ENCODE measurements around the gene POLA1. TPM values are rescaled to one million over a fixed set of nuclear protein-coding genes. Genes with fewer than 3 reads are reported as not detected.

Gene POLA1
- total and polyA plus RNA-seq, 7 donors, result 1.8 to 15.0 (median 11.4) TPM

DNA sequence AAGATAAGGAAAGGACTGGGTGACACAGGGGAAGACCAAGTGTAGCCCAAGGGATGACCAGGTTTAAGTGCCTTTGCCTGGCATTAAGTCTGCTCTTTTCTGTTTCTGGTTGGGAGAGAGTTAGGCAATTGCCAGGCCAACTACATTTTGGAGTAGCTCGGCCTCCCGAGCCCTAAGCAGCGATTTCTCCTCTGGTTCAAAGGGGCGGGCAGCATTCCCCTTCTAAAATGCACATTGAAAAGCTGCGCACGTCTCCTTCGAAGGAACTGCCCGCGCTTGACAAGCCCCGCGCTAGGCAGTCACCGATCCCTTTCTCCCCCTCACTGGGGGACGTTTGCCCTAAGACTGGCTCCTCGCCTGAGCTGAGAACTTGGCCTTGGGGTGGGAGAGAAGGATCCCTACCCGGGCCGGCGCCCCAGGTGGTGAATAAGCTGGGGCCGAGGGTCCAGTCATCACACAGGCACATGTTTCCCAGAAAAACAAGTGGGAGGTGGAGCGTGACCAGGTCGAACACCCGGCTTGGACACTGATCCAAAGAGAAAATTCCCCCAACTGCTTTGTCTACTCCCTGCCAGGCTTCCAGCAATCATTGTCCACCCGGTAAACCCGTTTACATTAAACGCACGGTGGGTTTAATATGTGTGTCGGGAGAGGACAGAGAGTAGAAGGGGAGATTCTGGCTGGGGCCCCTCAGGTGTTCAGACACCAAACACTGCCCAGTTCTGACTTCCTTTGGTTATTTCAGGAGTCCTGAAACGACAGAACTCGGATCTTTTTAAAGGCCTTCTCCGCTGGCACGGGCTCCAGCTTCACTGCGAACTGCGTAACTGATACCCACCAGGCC lies 318.1 kb downstream of the POLA1 start:
- DNase-seq, result no peak
- WGBS, 2 donors, result 6 to 8% methylated on average over 32 of the region's 32 CpGs
- H3K4me1 ChIP-seq, result peaks cover 0 to 21% (median 16%) of the 10 kb centered on the region in 4 donors
- intact Hi-C loops (cut with DNase I), result no loop called here
- H3K27me3 ChIP-seq, result peaks cover 82 to 97% (median 85%) of the 10 kb centered on the region in 3 donors
- H3K36me3 ChIP-seq, result no peaks in the 10 kb centered on the region
- no peak overlapping the region for H3K27ac ChIP-seq
- no peak for TF ChIP-seq POLR2A (IDR thresholded peaks at IDR 0.05)
- no peak for TF ChIP-seq EP300 (IDR thresholded peaks at IDR 0.05)
- TF ChIP-seq, protein P1, sequence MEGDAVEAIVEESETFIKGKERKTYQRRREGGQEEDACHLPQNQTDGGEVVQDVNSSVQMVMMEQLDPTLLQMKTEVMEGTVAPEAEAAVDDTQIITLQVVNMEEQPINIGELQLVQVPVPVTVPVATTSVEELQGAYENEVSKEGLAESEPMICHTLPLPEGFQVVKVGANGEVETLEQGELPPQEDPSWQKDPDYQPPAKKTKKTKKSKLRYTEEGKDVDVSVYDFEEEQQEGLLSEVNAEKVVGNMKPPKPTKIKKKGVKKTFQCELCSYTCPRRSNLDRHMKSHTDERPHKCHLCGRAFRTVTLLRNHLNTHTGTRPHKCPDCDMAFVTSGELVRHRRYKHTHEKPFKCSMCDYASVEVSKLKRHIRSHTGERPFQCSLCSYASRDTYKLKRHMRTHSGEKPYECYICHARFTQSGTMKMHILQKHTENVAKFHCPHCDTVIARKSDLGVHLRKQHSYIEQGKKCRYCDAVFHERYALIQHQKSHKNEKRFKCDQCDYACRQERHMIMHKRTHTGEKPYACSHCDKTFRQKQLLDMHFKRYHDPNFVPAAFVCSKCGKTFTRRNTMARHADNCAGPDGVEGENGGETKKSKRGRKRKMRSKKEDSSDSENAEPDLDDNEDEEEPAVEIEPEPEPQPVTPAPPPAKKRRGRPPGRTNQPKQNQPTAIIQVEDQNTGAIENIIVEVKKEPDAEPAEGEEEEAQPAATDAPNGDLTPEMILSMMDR (IDR thresholded peaks at IDR 0.05), result no peak
- TF ChIP-seq POLR2AphosphoS5 (IDR thresholded peaks at IDR 0.05), result no peak
- H3K9me3 ChIP-seq, result no peaks in the 10 kb centered on the region
- H3K4me3 ChIP-seq, result no peak overlapping the region

GRCh38 chrX:25012433-25012735 lies 318.7 kb downstream of the POLA1 start:
- 1 to 3% methylated on average over 19 of the region's 19 CpGs for WGBS, 2 donors

GRCh38 chrX:25012793-25013631 lies 319.3 kb downstream of the POLA1 start:
- Histone ChIP-seq H3K36me3 (no peaks in the 10 kb centered on the region), H3K4me3 (peak overlapping the region in 3 of 4 donors; percentile 9 to 31 (median 25)), H3K27ac (no peak overlapping the region), H3K9me3 (no peaks in the 10 kb centered on the region), H3K4me1 (peaks cover 0 to 15% (median 13%) of the 10 kb centered on the region in 4 donors), H3K27me3 (peaks cover 74 to 97% (median 84%) of the 10 kb centered on the region in 3 donors)
- WGBS, 2 donors, result 1% methylated on average over 105 of the region's 105 CpGs
- intact Hi-C loops (cut with DNase I), result no loop called here
- no peak for TF ChIP-seq POLR2A (IDR thresholded peaks at IDR 0.05)
- TF ChIP-seq, protein P1 (IDR thresholded peaks at IDR 0.05), result no peak
- no peak for TF ChIP-seq EP300 (IDR thresholded peaks at IDR 0.05)
- no peak for TF ChIP-seq POLR2AphosphoS5 (IDR thresholded peaks at IDR 0.05)
- DNase-seq, result no peak

More at GRCh38 chrX:25012433-25012735, 318.7 kb downstream of the POLA1 start:
- no peak overlapping the region for H3K4me3 ChIP-seq
- H3K4me1 ChIP-seq, result peaks cover 0 to 16% (median 13%) of the 10 kb centered on the region in 4 donors
- H3K9me3 ChIP-seq, result no peaks in the 10 kb centered on the region
- intact Hi-C loops (cut with DNase I), result no loop called here
- peaks cover 76 to 97% (median 84%) of the 10 kb centered on the region in 3 donors for H3K27me3 ChIP-seq
- no peak overlapping the region for H3K27ac ChIP-seq
- no peaks in the 10 kb centered on the region for H3K36me3 ChIP-seq
- TF ChIP-seq POLR2AphosphoS5 (IDR thresholded peaks at IDR 0.05), result no peak
- TF ChIP-seq EP300 (IDR thresholded peaks at IDR 0.05), result no peak
- no peak for DNase-seq

GRCh38 chrX:25013632-25014365 lies 320.1 kb downstream of the POLA1 start:
- TF ChIP-seq EP300 (IDR thresholded peaks at IDR 0.05) (no peak), POLR2A (IDR thresholded peaks at IDR 0.05) (no peak), POLR2AphosphoS5 (IDR thresholded peaks at IDR 0.05) (no peak)
- TF ChIP-seq, protein P1 (IDR thresholded peaks at IDR 0.05), result no peak
- H3K36me3 ChIP-seq, result no peaks in the 10 kb centered on the region
- intact Hi-C loops (cut with DNase I), result no loop called here
- H3K27ac ChIP-seq, result no peak overlapping the region
- no peaks in the 10 kb centered on the region for H3K9me3 ChIP-seq
- H3K4me3 ChIP-seq, result no peak overlapping the region
- peaks cover 0 to 15% (median 13%) of the 10 kb centered on the region in 4 donors for H3K4me1 ChIP-seq
- H3K27me3 ChIP-seq, result peaks cover 68 to 97% (median 84%) of the 10 kb centered on the region in 3 donors
- no peak for DNase-seq
- WGBS, 2 donors, result 2% methylated on average over 44 of the region's 44 CpGs
